ENCODE measurements around the gene FANCD2.
"Not testable (repeated sequence)": the region's sequence is repeated elsewhere in the genome, so short reads cannot be mapped to it uniquely, and the experiment has no call there.

FANCD2 gene

GRCh38 chr3:10015461-10015904 is 10.8 kb upstream of the FANCD2 start:
- DNase-seq, result no peak

DNA sequence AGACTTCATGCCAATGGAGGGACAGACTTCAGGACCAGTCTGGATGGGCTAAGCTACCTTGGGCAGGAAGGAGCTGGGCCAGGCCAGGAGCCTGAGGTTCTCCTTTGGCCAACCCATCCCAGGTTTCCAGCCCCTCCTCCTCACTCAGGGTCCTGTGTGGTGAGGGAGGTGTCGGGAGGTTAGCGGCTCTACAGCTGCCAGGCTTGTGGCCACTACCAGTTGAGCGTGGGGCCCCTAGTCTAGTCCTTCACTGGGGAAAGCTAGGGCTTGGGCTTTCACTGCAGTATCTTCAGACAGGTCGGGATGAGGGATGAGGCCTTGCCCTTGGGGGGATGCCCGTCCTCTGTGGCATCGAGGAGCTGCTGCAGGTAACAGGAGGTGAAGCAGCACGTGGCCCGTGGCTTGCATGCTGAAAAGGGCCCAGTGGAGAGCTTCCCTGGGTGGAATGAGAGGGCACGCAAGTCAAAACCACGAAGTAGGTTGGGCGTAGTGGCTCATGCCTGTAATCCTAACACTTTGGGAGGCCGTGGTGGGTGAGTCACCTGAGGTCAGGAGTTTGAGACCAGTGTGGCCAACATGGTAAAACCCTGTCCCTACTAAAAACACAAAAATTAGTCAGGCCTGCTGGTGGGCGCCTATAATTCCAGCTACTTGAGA is 8.5 kb upstream of the FANCD2 start:
- DNase-seq, result no peak

GRCh38 chr3:10018806-10019205 is 7.4 kb upstream of the FANCD2 start:
- DNase-seq, result not testable (repeated sequence)

DNA sequence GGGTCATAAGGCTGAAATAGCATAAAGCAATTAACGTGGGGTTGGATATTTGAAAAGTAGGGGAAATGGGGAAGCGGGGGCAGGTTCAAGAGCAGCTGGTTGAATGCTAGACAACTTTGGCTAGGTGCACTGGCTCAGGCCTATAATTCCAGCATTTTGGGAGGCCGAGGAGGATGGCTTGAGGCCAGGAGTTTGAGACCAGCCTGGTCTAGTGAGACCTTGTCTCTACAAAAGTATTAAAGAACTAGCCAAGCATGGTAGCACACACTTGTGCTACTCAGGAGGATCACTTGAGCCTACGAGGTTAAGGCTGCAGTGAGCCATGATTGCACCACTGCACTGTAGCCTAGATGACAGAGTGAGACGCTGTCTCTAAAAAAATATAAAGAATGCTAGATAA is 6.9 kb upstream of the FANCD2 start:
- DNase-seq, result no peak

- DNase-seq, result no peak
Observed at GRCh38 chr3:10021856-10022775, 4.1 kb upstream of the FANCD2 start.

GRCh38 chr3:10023587-10024310 is 2.5 kb upstream of the FANCD2 start:
- no peak for DNase-seq

DNA sequence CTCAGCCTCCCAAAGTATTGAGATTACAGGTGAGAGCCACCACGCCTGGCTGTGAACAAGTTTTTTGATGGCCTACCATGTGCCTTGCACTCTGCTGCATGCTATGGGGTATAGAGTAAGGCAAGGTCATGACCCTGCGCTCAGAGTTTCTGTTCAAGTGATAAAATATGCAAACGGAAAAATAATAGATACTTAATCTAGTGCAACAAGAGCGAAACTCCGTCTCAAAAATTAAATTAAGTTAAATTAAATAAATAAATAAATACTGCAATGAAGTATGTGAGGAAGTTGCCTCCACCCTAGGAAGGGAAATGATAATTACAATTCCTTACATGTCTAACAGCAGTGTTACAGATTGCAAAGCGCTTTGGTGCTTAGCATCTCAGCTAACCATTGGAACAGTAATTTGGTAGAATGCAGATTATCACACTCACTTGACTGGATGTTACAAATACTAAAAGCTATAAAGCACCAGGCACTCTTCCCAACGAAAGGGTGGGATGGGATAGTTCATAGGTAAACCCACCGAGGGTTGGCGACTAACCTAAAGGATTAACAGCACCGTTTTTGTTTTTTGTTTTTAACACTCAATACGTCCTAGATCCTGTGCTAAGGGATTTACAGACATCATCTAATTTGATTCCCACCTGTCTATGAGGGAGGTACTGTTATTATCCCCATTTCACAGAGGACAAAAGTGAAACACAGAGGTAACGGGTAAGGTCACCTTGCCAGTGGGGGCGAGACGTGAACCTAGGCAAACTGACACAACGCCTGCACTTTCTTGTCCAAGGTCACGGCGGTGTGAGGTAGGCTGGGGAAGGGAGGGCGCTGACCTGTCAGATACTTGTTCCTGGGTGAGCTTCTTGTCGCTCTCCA is 793 bp upstream of the FANCD2 start:
- no peak for DNase-seq

DNA sequence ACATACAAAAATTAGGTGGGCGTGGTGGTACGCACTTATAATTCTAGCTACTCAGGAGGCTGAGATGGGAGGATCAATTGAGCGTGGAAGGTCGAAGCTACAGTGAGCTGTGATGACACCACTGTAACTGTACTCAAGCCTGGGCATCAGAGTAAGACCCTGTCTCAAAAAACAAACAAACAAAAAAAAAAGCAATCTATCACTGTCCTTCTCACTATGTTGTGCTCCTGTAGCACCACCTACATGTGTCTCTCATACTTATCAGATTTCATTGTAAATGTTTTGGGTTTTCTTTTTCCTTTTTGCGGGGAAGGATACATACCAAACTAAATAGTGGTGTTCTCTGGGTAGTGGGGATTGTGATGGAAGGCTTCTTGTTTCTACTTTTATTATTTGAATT is 14.8 kb downstream of the FANCD2 start:
- no peak for DNase-seq

DNA sequence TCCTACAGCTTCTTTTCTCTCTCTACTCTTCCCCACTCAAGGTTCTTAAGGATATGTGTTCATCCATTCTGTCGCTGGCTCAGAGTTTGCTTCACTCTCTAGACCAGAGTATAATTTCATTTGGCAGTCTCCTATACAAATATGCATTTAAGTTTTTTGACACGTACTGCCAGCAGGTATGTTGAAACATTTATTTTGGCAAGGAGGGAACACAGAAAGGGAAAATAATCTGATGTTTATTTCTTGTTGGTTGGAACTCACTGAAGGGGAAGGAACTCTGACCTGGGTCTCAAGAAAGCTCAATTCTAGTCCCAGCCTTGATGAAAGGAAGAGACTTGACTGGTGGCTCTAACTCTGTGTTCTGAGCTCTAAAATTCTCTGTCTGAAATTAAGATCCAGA is 21.6 kb downstream of the FANCD2 start:
- no peak for DNase-seq

GRCh38 chr3:10053054-10053453 is 26.8 kb downstream of the FANCD2 start:
- DNase-seq, result not testable (repeated sequence)

DNA sequence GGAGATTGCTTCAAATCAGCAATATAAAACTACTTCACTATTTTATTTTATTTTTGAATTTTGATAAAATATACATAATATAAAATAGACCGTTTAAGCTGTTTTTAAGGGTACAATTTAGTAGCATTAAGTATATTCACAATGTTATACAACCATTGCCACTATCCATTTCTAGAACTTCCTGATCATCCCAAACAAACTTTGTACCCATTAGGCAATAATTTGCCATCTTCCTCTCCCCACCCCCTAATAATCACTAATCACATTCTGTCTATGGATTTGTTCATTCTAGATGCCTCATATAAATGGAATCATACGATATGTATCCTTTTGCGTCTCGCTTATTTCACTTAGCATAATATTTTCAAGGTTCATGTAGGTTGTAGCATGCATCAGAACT is 28.9 kb downstream of the FANCD2 start:
- DNase-seq, result no peak

DNA sequence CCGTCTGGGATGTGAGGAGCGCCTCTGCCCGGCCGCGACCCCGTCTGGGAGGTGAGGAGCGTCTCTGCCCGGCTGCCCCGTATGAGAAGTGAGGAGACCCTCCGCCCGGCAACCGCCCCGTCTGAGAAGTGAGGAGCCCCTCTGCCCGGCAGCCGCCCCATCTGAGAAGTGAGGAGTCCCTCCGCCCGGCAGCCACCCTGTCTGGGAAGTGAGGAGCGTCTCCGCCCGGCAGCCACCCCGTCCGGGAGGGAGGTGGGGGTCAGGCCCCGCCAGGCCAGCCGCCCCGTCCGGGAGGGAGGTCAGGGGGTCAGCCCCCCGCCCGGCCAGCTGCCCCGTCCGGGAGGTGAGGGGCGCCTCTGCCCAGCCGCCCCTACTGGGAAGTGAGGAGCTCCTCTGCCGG is 43.8 kb downstream of the FANCD2 start:
- not testable (repeated sequence) for DNase-seq

DNA sequence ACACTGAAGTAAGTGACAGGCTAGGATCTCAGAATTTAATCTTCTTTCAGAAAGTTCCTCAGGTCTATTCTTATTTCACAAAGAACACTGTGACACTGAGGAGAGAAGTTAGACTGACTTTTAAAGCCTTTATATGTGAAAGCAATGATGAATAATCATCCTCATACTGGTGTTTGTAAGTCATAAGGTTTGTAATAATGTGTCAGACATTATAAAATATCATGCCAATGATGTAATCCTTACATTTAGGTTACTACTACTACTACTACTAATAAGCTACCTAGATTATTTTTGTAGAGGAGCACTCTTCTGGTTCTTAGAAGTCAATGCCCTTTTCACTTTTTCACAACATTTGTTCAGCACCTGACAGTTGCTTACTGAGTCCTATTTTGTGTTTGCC is 48.4 kb downstream of the FANCD2 start:
- no peak for DNase-seq

DNA sequence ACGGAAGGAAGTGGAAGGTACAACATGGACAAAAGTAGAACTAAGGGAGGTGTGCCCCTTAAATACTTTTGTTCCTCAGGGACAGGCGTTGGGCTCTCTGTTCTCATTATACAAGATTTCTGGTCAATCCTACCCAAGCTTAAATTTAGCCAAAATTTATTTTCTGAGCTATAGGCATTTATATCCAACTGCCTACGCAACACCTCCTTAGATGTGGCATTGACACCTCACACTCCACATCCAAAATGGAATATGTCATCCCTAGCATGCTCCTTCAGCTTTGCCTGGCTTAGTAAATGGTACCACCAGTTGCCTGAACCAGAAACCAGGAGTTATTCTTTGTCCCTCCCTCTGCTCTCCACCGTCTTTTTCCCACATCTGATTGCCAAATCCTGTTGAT is 55.6 kb downstream of the FANCD2 start:
- DNase-seq, result no peak

DNA sequence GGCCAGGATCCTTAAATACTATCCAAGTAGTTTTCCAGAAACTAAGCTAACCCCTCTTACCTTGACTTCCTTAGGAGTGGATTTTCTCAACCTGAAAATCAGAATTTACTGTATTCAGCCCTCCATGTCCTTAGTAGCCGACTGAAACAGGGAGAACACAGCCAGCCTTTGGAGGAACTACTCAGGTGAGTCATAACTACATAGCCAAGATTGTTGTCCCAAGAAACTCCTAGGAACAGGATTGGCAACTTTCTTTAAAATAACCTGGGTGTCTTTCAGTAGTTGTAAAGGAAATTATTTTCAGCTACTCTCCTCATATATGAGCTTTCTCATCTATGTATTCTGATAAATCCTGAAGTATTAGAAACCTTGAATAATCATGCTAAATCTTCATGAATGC is 59.5 kb downstream of the FANCD2 start:
- DNase-seq, result no peak

GRCh38 chr3:10088256-10088655 is 62.0 kb downstream of the FANCD2 start:
- no peak for DNase-seq

DNA sequence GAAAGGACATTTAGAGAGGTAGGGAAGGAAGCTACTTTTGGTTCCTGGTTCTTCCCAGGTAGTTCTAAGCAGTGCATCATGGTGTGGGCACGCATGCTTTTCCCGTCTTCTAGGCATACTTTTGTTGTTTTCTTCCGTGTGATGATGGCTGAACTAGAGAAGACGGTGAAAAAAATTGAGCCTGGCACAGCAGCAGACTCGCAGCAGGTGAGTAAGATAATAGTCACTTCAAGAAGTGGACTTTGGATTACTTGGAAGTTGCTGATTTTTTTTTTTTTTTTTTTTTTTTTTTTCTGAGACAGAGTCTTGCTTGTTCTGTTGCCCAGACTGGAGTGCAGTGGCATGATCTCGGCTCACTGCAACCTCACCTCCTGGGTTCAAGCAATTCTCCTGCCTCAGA is 63.9 kb downstream of the FANCD2 start:
- DNase-seq, result no peak

DNA sequence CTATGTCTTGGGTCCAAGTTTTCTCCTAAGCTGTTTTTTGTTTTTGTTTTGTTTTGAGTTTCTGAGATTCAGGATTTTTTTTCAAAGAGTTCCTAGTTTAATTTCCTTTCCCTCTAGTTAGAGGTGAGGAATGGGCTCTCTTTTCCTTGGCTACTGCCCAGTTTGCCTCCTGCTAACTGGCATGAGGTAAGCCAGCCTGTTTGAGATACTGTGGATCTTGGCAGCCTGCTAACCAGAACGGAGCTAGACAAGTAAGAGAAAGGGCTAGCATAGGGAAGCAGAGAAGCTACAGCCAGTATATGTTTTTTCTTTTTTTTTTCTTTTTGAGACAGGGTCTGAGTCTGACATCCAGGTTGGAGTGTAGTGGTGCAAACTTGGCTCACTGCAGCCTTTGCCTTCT is 64.5 kb downstream of the FANCD2 start:
- DNase-seq, result not testable (repeated sequence)

GRCh38 chr3:10091387-10091786 is 65.2 kb downstream of the FANCD2 start:
- DNase-seq, result not testable (repeated sequence)

DNA sequence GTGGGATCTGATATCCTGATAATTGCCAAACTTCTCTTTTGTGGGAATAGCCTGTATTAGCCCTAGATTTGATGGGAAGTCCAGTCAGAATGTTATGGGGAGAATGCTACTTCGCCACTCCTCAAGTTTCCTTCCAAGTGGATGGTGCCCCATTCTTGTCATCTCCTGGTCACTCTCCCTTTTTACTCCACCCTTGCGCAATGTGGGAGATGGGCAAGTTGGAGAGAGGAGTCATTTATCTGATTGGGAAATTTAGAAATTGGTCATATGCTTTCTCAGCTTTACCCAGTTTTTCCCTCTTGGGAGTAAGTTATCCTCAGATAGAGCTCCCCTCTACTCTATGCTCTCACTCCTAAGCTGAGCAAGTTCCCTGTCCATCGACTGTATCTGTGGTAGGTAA is 67.4 kb downstream of the FANCD2 start:
- DNase-seq, result no peak

GRCh38 chr3:10099041-10099440 is 72.8 kb downstream of the FANCD2 start:
- no peak for DNase-seq

- no peak for DNase-seq
Observed at GRCh38 chr3:10106919-10107318, 80.7 kb downstream of the FANCD2 start.

- DNase-seq, result no peak
Observed at GRCh38 chr3:10108091-10108490, 81.9 kb downstream of the FANCD2 start, which contains the start of gene FANCD2OS. FANCD2OS (minus strand) TSS chr3:10108255; CDS start chr3:10104774, 3,481 bp downstream.
